NCI-H2227 treated with DMSO at 0.1 percent for 48 hours (cell line): ENCODE results near the gene MAPKAP1.
"Not testable (repeated sequence)": the region's sequence is repeated elsewhere in the genome, so short reads cannot be mapped to it uniquely, and the experiment has no call there.

Experiments used
- DNase-seq: peaks from one replicate; lab custom pipeline; 2025; lab: John Stamatoyannopoulos, UW

The MAPKAP1 gene

DNA sequence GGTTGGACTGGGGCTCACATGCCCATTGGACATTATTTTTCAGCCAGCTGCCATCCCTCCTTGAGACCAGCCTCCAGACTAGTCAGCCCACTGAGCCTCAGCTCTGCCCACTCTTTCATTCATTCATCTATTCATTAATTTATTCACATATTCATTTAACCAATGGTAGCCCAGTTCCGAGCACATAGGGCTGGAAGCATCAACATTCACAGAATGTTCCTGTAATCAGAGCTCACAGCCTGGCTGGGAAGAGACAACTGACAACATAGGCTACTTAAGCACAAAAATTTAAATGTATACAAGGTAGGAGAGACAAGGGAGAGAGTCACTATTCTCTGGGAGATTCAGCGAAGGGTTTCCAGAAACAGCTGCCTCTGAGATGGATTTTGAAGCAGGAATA lies 23.2 kb upstream of the MAPKAP1 start:
- no peak for DNase-seq

DNA sequence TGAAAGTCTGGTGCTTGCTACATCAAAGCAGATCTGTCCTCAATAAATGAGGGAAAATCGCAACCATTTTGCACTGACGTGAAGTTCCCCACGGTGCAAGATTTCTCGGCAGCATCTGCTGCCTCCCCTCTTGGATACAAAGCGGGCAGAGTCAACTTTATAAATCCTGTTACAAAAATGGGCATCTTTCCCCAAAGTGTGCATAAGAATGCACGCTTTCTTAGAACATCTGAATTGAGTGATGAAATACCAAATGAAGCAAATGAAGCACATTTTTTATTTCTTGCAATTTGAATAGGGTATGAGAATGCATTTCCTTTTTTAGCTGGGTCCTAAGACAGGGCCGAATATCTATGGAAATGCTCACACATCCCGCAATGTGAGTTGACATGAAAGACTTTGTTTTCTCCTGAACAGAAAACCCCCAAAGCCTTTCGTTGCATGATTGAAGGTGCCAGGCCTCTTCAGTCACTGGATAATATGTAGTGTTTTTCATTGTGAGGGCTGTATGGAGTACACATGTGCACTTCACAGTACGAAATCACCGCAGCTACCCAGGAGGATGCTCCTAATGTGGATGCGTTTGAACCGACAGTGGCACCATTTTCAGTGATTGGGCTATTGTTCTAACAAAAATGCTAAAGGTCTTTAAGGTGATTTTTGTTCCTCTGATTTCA lies 19.6 kb upstream of the MAPKAP1 start:
- no peak for DNase-seq

DNA sequence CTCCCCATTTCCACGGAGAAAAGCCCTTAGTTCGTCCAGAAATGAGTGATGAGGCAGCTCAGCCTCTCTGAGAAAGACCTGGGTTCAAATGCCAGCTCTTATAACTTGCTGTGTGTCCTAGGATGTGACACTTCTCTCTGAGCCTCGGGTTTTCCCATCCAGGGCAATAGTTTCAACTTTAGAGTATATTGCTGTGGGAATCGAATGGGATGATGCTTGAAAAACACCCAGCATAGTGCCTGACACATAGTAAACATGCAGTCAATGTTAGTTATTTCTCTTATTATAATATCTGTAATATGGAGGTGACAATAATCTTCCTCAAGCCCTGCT lies 430 bp upstream of the MAPKAP1 start:
- no peak for DNase-seq

DNA sequence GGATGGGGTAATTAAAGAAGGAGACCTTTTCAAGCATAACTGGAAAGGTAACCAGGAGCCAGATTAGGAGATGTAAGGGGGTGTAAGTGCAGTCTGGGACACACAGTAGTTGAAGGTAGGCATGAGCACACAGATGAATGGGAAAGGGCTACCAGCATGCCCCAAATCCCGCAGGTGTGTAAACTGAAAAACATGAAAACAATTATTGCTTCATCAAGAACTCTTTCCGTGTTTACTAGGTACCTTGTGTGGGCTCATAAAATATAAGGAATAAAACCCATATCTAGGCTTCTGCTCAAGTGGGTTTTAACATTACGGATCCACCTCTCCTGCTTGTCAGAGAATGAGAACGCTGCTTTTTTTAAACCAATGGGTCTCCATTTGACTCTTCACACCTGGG lies 1.1 kb downstream of the MAPKAP1 start:
- no peak for DNase-seq

DNA sequence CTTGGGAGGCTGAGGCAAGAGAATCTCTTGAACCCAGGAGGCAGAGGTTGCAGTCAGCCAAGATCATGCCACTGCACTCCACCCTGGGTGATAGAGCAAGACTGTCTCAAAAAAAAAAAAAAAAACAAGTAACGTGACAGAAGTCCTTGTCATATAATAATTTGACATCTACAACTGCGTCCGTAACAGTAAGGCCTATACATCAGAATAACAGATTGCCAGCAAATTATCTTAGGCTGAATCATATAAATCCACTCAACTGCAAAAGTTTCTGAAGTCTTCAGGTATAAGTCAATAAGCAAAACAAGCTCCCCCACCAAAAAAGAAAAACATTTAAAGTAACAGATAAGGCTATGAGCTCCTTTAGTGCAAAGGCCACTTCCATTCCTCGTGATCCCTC lies 3.3 kb downstream of the MAPKAP1 start:
- no peak for DNase-seq

DNA sequence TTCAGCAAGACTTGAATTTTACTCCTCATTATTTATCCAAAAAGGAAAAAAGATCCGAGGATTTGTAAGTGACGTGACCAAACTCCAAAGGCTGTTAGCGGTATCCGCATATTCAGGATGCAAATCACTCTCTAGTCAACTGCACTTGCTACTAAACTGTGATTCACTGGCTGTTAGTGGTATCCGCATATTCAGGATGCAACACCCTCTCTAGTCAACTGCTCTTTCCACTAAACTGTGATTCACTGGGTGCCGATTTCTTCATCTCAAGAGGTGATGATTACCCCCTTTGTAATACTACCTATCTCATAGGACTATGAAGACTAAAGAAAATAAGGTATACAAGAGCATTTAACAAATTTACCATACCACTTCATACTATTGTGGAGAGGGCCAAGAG lies 5.7 kb downstream of the MAPKAP1 start:
- no peak for DNase-seq

DNA sequence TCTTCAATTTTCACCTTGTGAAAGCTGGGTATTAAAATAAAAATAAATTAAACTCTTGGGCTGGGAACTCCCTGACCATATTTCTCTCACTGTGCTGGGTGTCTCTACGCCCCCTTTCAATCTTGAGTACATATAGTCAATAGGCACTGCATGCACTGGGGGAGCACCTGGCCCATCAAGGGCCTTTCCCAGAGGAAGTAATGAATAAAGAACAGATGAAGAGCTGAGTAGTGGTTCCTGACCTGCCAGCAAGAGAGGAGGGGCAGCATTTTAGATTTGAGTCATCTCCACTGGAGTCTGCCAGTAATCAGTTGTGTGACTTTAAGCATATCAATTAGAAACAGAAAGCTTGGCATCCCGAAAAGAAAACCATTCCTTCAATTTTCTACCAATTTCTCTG lies 6.2 kb downstream of the MAPKAP1 start:
- no peak for DNase-seq

DNA sequence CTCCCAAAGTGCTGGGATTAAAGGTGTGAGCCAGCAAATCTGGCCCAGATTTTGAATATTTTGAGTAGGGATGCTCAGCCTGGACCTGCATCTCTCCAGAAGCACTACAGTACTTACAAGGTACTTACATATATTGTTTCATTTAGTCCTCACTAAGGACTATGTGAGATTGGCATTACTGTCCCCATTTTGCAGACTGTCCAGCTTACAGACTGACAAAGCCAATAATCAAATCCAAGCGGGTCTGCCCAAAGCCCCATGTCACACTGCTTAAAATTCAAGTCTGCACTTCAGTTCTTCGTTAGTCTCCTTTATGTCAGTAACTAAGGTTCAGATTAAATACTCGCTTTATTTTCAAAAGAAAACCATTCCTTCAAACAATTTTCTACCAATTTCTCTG lies 7.1 kb downstream of the MAPKAP1 start:
- no peak for DNase-seq

DNA sequence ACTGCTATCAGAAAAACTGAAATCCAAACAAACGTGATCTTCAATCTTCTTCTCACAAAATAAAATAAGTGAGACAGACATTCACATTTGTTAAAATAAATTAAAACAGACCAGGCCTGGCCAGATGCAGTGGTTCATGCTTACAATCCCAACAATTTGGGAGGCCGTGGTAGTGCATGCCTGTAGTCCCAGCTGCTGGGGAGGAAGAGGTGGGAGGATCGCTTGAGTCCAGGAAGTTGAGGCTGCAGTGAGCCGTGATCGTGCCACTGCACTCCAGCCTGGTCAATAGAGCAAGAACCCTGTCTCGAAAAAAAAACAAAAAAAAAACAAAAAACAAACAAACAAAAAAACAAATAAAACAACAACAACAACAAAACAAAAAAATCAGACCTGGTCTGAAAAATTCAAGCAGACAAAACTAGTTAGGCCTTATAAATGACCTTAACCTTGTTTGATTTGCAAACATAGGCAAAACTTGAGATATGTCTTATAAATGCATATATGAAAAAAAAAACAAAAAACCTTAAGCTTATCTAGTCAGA lies 10.8 kb downstream of the MAPKAP1 start:
- DNase-seq = no peak

DNA sequence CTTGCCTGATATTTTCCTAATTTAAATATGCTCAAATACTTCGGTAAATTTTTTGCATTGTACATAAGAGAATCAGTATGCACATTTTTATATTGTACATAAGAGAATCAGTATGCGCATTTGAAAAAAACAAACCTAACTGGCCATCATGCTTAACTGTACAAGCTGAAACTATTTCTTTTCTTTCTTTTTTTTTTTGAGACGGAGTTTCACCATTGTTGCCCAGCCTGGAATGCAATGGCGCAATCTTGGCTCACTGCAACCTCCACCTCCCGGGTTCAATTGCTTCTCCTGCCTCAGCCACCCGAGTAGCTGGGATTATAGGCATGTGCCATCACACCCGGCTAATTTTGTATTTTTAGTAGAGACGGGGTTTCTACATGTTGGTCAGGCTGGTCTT lies 11.5 kb downstream of the MAPKAP1 start:
- DNase-seq = not testable (repeated sequence)

DNA sequence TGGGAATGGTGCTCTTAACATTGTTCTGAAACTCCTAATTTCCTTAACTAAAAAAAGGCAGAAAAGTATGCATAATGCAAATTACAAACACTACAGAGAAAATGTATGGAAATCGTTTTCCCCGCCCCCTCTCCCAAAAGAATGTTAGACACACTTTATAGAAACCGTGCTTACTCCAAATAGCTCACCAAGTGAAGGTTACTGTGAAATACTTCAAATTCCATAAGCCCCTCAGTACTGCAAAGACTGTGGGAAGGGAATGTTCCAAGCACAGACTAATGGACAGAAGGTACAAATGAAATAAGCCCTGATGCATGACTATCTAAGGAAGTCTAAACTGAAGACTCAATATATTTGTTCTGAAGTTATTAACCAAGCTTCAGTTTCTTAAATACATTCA lies 12.5 kb downstream of the MAPKAP1 start:
- no peak for DNase-seq

DNA sequence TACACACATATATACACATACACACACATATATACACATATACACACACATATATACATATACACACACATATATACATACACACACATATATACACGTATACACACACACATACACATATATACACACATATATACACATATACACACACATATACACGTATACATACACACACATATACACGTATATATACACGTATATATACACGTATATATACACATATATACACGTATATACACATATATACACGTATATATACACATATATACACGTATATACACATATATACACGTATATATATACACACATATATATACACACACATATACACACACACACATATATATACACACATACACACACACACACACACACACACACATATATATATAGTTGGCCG lies 13.5 kb downstream of the MAPKAP1 start:
- DNase-seq = not testable (repeated sequence)

DNA sequence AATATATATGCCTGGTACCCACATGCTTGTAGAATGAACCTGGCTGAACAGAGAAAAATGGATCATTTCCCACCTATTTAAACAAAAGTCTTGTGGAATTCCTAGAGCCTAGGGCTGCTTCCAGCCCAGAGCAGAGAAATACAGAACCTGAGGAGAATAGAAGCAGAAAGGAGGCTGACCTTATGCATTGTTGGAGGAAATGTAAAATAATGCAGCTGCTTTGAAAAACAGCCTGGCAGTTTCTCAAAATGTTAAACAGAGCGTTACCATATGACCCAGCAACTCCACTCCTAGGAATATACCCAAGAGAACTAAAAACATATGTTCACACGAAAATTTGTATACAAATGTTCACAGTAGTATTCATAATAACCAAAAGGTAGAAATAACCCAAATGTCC lies 15.1 kb downstream of the MAPKAP1 start:
- no peak for DNase-seq

DNA sequence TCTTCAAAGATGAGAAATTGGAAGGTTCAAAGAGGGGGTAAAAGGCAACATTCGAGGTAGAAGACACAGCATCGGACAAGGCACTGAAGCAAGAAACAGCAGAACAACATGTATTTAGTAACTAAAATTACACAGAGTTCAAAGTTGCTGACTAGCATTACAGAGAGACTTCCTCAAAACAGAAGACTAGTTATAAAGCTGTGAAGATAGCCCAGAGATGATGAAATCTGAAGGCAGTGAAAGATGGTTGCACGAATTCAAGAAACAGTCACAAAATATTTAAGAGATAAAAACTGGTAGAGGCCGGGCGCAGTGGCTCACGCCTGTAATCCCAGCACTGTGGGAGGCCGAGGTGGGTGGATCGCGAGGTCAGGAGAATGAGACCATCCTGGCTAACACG lies 16.3 kb downstream of the MAPKAP1 start:
- DNase-seq = no peak

DNA sequence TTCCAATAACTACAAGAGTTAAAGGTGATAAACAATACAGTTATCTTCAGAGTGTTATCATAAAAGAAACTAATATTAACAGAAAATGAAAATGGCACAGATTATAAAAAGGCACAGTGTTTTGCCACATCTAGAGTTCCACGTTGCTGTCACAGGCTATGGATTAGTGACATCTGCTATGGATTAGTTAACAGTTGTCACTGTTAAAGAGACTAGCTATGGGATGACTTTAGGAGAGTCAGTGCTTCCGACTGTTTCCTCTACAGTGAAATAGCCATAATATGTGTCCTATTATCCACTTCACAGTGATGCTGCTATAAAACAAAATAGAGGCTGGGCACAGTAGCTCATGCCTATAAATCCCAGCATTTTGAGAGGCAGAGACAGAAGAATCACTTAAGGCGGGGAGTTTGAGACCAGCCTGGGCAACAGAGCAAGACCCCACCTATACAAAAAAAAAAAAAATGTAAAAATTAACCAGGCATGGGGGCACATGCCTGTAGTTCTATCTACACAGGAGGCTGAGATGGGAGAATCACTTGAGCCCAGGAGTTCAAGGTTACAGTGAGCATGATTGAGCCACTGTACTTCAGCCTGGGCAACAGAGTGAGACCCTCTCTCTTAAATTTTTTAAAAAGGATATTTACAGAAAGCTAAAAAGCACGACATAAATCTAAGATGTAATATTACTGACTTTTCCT lies 19.7 kb downstream of the MAPKAP1 start:
- DNase-seq = no peak

DNA sequence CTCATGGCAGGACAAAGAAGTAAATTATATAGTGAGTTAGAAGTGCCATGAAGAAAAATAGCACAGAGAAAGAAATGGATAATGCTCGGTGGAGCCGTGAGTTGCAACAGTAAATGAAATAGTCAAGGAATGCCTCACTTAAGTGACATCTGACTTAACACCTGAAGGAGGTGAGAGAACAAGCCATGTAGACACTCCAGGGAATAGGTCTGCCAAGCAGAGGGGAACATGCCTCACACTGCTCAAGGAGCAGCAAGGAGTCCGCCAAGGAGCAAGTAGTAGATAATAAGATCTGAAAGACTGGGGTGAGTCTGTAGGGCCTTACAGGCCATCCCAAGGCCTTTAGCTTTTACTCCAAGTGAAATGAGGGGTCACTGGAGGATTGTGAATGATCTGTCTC lies 21.8 kb downstream of the MAPKAP1 start:
- DNase-seq = no peak

DNA sequence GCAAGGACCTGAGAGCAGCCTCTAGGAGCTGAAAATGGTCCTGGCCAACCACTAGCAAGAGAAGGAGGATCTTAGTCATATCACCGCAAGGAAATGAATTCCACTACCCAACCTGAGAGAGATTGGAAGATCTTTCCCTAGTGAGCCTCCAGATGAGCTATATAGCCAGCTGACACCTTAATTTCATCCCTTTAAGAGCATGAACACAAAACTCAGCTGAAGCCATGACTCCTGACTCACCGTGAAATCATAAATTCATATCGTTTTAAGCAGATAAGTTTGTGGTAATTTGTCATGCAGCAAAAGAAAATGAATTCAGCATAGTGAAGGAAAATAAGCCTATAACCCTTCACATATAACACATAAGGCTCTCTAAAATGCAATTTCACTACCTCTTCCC lies 23.5 kb downstream of the MAPKAP1 start:
- no peak for DNase-seq

DNA sequence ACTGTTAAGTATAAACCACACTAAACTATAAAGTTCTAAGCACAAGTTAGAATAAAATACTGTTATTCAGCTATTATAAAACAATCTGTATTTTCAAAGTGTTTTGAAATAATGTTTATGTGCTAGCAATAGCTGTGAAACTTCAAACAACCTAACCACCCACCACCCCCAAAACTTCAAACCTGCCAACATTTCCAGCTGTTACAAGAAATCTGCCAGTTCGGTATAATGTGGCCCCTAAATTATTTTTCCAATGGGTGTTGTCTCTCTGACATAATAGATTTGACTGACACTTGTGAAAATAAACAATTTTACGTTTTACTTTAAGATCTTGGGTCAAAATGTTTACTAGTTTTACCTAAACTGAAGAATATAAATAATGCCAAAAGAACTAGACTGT lies 24.7 kb downstream of the MAPKAP1 start:
- no peak for DNase-seq

DNA sequence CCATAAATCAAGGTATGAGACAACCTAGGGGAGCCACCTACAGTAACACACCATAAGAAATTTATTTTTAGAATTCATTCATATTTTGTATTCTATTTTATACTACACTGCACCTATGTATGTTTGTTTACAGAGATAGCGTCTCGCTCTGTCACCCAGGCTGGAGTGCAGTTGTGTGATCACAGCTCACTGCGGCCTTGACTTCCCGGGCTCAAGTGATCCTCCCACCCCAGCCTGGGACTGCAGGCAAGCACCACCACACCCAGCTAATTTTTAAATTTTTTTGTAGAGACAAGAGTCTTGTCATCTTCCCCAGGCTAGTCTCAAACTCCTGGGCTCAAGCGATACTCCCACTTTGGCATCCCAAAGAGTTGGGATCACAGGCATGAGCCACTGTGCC lies 25.4 kb downstream of the MAPKAP1 start:
- DNase-seq = no peak

DNA sequence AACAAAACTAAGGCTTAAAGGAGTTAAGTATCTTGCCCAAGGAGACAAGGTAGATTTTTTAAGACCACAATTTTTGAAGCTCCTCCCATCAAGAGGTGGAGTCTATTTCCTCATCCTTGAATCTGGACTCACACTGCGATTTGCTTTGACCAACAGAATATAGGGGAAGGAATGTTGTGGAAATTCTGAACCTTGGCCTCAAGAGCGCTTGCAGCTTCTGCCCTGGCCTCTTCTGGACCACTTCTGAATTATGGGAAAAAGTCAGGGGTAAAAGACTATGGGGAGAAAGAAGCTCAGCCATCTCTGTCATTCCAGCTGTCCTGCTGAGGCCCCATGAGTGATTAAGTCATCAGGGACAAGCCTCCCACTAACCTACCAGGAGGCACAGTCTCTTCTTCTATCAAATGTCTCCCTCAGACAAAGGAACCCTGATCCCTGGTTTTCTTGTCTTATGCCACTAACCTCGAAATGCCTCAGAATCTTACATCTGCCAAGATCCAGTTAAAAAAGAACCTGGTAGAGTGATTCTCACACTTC lies 25.9 kb downstream of the MAPKAP1 start:
- DNase-seq = no peak

DNA sequence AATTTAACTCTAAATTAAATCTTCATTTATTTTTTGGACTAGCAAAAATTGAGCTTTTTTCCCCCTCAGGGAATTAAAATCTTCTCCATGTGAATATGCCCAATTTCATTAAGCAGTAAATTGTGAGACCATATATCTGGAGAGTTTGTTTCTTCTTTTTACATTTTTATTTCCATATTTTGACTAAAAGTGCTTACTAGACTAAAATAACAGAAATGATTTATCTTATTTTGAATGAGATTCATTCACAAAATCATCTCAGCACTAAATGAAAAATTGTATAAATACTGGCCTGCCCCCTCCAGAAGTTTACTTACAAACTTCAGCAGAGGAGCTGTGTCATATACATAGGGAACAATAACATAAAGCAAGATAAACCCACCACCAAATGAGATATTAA lies 26.6 kb downstream of the MAPKAP1 start:
- DNase-seq = no peak

DNA sequence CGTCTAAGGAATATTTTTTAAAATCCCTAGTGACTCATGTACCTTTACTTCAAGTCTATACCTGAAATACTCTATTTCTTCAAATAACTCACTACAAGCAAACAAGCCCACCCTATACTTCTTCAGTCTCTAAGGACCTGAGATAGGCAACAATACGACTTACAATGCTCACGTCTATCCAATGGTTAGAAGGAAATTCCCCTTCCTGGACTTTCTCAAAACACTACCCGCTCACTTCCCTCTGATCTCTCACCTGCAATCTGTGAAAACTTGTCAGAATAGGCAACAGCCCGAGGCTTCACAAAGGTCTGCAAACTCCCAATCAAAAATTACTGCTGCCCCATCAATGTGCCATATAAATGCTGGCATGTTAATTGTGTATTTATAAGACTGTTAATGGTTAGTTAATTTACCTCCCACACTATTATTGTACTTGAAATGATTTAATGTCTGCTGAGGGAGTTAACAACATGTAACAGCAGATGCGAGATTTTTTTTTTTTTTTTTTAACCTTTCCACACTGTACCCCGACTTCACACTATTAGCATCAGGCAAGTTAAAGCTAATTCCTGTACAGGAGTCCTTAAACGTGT lies 27.3 kb downstream of the MAPKAP1 start:
- DNase-seq = no peak
